GM21360 (cell line): ENCODE measurements around the gene SLC9A2.

Source experiments
- ATAC-seq: cut with Tn5 transposase; IDR thresholded peaks from one replicate; pipeline ENCODE4 v1.9.1; 2021; ENCODE audit warnings: mild to moderate bottlenecking, moderate library complexity; ENCODE audit not compliant: unreplicated experiment

Gene SLC9A2

DNA sequence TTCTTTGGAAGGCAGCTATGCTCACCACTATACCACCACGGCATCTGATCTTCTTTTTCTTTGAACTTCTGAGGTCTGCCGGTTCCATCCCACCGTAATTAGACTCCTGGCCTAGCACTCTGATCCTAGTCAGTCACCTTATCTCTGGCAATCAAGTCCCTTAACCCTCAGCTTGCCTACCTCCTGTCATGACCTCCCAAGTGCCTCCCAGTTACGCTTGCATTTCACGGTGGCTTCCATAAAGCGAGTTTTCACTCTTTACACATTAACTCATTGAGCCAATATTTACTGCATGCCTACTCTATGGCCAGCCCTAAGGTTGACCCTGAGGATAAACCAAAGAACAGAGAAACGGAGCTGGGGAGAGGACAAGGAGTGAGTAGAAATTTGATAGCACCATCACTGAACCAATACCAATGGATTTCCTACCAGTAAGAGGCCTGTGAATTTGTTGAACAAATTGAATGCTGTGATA, 104.7 kb downstream of the SLC9A2 start:
- ATAC-seq = no peak

DNA sequence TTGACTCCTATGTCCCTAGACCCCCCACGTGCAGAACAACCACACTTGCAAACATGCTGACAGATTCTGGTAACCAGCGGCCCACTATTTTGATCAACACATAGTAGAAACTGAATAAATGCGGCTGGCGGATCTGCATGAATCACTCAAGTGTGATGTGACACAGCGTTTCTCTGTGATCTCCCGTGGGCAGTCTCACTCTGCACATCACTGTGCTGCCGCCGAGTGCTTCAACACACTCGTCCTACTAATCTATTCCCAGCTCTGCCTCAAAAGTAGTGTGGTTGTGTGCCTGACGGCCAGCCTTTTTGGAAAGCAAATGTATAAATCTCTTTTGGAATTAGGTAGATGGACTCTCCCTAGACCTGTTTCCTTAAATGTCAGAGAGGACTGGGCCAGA, 105.2 kb downstream of the SLC9A2 start:
- no peak for ATAC-seq

DNA sequence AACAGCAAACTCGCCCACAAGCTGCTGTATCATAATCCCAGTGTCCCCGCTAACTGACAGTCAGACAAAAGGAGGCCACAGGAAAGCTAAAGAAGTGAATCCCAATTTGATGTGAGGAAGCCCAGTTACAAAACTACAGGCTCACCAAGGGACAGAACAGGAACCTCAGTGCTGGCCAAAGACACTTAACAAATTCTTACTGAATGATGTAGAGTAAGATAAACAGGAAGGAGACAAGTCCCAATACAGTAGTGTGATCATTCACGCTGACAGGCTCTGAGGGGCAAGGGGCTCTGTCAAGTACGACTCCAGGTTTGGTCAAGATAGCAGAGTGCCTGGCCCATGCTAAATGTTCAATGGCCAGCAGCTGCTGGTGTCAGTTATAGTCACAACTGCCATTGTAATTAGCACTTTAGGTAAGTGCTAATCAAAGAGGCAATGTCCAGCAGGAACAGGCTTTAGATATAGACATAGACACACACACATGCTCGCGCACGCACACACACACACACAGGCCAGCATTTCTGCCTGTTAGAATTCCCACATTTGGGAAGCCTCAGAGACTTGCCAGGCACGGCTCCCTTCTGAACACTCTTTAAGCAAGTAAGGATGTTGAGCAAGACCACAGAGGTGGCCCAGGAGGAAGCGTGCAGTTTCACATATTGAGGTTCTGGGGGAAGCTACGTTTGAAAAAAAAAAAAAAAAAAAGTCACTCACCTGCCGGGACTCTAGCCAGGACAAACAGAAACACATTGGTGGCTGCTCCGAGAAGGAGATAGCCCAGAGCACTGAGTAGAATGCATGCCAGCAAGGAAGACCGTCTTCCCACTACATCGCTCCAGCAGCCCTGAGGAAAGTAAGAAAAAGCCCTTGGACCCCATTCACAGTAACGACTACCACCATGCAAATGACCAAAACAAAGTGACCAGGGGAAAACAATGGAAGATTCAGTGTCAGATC, 107.1 kb downstream of the SLC9A2 start:
- no peak for ATAC-seq

DNA sequence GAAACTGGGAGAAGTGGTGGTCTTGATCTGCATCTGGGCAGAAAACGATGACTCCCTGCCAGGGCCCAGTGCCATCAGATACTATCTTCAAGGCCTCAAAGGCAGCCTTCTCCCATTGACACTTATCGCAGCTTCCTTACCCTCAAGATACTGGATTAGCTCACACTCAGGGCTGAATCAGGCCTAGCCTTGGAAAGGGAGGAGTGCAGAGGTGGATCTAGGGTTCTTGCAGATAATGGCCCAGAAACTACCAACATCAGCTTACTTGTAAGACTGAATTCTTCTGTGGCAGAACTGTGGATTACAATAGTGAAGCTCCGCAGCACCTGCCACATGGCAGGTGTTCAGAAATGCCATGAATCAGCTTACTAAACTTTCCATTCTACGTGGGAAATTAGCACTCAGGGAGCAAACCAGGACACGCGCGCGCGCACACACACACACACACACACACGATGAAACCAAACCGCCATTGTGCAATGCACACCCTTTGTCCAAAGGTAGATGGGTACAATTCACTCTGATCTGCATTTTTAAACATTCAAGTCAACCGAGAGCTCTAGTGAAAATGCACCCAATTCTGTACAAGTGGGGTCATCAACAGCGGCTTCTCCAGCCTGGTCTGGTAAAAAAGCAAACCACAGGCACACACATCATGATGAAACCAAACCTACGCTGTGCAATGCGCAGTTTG, 116.2 kb downstream of the SLC9A2 start:
- ATAC-seq = no peak

DNA sequence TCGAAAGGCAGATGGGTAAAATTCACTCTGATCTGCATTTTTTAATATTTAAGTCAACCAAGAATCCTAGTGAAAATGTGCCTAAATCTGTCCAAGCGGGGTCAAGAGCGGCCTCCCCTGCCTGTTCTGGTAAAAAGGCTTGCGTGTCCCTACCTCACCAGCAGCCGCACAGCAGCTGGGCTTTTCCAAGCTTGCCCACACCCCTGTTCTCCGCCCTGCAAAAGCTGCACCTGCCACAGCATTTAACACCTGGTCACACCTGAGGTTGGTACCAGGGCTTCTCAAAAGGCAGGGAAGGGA, 116.7 kb downstream of the SLC9A2 start:
- peak; percentile 8 for ATAC-seq

DNA sequence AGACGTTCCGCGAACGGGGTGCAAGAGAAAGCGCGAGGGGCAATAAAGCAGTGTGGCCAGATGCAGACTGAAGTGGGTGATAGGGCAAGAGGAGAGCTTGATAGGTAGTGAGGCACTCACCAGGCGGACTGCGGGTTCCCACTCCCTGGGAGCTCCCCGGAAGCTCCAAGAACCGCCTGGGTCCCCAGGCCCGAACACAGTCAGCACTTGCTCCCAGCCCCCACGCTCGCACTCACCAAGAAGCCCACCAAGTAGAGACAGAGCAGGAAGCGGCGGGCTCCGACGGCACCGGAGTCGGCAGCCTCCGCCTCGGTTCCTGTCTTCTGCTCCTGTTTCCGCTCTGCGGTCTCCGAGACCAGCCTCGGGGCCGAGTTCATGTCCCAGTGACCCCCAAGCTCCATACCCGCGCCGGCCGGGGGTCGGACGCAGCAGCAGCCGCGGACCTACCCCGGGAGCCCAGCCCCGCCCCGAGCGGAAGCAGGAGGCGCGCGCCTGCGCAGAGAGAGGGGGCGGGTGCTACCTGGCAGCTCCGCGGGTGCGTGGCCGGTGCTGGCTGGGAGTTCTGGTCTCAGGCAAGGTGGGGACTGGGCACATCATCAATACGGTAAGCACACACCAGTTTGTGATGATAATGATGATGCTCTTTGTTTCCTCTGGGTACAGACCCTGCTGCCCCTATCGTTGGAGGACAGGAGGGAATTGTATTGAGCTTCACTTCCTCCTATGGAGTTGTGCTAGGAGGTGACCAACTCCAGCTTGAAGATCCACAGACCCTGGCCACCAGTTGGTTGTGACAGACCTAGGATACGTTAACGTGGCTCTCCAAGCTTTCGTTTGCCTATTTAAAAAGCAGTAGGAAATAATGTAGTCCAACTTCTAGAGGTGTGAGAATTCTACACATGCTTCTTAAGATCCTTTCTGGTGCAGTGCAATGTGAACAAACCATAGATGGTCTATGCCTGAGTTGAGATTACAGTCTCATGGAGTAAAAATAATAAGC, 117.4 kb downstream of the SLC9A2 start:
- ATAC-seq = peak; percentile 93

DNA sequence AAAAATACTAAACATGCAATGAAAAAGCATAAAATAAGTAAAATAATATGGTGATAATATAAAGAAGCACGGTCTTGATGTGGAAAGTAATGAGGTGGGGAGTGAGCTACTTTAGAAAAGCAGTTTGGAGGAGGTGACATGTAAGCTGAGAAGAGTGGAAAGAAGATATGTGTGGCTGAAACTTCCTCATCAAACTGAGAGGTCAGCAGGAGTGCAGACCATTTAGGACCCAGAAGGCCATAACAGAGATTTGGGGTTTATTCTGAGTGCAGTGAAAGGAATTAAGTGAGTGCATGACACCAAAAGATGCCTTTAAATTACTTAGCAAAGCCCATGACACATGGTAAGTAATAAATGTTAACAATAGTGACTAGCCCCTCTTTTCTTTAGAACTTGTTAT, 118.1 kb downstream of the SLC9A2 start:
- peak; percentile 48 for ATAC-seq

DNA sequence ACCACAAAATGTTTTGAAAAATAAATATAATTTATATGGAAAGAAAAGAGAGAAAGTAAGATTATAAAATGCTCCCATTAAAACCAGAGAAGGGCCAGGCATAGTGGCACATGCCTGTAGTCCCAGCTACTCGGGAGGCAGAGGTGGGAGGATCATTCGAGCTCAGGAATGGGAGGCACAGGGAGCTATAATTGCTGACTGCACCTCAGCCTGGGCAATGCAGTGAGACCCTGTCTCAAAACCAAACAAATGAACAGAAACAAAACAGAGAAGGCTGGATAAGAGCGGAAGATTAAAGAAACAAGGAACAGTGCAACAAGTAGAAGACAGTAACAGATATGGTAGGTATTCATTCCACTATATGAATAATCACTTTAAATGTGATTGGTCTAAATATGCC, 123.9 kb downstream of the SLC9A2 start:
- ATAC-seq = no peak

DNA sequence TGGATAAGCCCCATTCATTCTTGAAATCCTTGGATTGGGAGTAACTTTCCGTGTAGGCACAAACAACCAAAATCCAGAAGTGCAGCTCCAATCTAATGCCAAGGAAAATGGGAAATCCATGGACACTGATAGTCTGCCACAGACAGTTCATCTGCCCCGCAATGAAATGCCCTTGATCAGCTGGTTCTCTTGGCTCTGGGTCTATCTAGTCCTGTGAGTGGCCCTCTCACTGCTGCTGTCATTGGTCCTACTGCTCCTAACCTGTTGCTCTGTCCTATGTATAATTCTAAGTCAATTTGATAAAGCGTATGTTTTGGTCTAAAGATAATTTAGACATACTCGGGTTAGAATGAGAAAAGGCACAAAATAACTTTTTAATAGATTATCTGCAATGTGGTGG, 128.8 kb downstream of the SLC9A2 start:
- no peak for ATAC-seq

DNA sequence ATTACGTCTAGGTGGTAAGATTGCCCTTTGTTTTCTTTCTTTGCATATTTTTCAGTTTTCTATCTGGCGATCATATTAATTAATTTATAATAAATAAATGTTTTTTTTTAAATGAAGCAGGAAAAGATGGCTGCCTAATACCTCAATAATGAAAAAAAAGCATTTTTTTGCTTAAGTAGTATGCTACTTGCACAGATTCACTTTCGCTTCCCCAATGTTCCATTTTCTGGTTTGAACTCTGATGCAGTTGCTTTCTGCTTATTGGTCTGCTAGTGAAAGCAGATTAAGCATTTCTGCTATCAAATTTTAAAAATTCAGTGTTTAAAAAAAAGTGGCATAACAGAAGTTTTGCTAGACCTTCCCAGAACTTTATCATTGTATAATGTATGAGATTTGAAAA, 130.6 kb downstream of the SLC9A2 start:
- ATAC-seq = peak; percentile 72

DNA sequence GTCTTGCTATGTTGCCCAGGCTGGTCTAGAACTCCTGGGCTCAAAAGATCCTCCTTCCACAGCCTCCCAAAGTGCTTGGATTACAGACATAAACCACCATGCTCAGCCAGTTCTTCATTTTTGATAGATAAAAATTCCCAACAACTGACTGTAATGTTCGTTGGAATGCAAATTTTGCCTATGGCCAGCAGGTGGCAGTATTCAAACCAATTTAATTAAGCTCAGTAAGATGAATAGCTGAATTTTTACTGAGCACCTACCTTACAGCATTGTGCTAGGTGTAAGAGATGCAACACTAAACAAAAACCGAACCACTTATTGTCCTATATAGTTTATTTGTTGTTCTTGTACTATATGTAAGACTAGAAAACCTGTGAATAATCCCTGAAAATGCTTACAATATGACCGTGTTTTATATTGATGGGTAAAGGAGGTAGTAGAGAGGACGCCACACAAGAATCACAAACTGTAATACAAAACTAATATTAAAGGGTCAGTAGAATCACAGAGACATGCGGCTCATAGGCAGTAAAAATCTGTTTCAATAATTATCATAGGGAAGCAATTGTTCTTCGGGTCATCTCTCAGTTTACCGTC, 134.3 kb downstream of the SLC9A2 start:
- peak; percentile 58 for ATAC-seq

DNA sequence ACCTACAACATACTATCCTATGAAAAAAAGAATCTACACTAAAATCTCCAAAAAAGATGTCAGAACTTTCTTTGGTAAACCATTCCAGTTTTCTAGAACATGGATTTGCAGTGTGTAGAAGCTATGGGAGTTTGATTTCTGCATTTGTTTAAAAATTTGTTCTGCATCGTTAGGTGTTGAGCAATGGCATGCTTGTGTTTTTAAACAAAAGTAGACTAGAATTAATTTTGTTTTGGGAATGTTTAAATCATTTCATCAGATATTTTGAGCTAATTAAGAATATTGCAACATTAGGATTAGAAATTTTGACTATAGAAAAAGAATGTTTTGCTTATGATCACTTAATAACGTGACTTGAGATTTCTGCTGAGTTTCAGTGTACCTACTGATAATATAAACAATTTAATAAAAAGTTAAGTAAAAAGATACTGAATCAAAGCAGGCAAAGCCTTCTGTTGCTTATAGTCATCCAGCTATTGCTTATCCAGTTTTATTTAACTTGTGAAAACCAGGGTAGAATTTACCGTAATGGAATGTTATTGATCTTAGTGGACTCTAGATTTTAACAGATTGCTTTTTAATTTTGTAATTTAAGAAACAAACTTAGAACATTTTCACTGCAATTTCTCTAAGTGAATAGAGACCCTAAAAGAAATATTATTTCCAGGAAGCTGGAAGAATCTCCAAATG, 135.2 kb downstream of the SLC9A2 start:
- ATAC-seq = no peak

DNA sequence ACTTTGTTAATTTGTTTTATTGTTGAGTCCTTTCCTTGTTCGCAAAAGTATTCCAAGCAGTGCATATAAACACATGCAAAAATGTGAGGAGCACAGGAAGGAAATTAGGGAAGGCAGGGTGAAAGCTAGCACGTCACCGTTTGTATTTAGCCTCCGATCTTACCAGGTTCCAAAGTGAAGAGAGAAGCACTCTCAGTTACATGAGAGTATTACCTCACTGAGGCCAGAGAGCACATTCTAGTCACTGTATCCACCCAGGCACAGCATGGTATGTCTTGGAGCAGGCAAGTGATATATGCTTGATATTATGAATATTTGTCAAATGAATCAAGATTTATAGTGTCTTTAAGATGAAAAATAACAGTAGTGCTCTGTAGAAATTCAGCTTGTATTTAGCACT, 135.9 kb downstream of the SLC9A2 start:
- no peak for ATAC-seq

DNA sequence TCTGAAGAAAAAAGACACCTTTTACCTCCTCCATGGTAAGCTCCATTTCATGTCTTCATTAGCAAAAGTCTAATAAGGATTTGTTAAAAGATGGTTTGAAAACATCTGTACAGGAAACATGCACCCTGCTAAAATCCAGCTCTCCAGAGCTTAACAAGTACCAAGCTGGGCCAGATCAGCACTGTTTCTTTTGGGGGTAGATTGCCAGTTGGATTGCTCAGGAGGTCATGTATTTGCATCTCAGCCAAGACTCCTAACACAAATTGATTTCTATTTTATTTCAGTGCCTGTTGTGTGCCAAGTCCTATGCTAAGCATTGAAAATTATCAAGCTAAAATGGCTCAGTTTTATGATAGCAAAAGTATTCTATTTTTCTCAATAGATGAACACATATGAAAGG, 139.1 kb downstream of the SLC9A2 start:
- ATAC-seq = no peak
